Astrocyte of the cerebellum (primary cell): ENCODE measurements around the gene POLR2A.
"Not testable (repeated sequence)": the region's sequence is repeated elsewhere in the genome, so short reads cannot be mapped to it uniquely, and the experiment has no call there.

Experiments
- DNase-seq: peaks from one replicate; pipeline ENCODE4 v3.0.0-alpha.2; 2011; ENCODE audit warnings: low read depth
- H3K4me3 ChIP-seq: 2 replicates; pipeline ENCODE4 v1.5.1; 2011; ENCODE audit warnings: mild to moderate bottlenecking, low read depth, low read length, moderate library complexity
- CTCF ChIP-seq: IDR thresholded peaks from 2 replicates; pipeline ENCODE4 v1.5.1; 2012; ENCODE audit warnings: low read length, low read depth, moderate library complexity, mild to moderate bottlenecking; ENCODE audit errors: missing control alignments
- in situ Hi-C: cut with HindIII; loops from 2 replicates; pipeline ENCODE4 v1.10.0; 2017; ENCODE audit warnings: low sequenced_read_pairs

POLR2A gene

DNA sequence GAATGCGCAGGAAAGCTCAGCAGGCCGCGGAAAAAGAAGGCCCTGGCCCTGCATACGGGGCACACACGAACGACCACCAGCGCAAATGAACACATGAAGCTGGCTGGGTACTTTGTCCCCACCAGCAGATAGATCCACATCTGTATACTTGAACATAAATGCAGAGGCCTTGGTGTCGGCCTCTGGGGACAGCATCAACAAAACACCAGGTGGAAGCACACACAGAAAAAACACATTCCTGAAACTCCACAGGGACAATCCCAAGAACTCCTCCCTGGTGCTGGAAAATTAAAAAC, 4.1 kb upstream of the POLR2A start:
- no peak for DNase-seq
- no peak for TF ChIP-seq CTCF
- in situ Hi-C loops = no loop called here

DNA sequence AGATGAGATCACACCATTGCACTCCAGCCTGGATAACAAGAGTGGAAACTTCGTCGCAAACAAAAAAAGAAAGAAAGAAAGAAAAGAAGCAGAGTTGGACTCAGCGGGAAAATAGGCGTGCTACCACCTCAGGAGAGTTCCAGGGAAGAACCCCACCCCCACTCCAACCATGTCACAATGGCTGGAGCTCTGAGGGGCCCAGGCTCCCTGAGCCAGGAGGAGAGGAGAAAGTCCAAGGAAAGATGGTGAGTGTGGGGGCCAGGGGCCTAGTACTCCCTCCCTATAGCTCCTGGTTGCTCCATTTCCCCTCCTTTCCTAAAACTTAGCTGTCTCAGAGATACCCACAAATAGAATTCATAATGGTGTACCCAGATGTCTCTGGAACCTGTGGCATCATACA, 2.9 kb upstream of the POLR2A start, which contains the start of gene SLC35G6:
Gene SLC35G6, plus strand, starts transcription at position 172 of the 400 bp plus-strand sequence. Its CDS starts 71 bp downstream, at position 243.
- in situ Hi-C loops, DNase-seq, H3K4me3 ChIP-seq: not testable (repeated sequence)

More for the DNA sequence above, 4.1 kb upstream of the POLR2A start:
- H3K4me3 ChIP-seq = peak overlapping the region; percentile 80

DNA sequence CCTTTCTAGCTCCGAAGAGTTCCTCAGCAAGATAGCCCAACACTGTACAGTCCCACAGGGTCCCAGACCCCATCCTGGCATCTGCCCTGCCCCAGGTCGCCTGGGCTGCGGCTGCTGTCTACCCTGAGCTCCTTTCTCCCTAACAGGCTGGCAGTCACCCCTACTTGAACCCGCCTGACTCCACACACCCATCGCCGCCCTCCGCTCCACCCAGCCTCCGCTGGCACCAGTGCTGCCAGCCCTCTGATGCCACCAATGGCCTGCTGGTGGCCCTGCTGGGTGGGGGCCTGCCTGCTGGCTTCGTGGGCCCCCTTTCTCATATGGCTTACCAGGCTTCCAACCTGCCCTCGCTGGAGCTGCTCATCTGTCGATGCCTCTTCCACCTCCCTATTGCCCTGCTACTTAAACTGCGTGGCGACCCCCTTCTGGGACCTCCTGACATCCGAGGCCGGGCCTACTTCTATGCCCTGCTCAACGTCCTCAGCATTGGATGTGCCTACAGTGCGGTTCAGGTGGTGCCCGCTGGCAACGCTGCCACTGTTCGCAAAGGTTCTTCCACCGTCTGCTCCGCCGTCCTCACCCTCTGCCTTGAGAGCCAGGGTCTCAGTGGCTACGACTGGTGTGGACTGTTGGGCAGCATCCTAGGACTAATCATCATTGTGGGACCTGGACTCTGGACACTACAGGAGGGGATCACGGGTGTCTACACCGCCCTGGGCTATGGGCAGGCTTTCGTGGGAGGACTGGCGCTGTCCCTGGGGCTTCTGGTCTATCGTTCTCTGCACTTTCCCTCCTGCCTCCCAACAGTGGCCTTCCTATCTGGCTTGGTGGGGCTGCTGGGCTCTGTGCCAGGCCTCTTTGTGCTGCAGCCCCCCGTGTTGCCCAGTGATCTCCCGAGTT, 2.1 kb upstream of the POLR2A start:
- DNase-seq, in situ Hi-C loops, H3K4me3 ChIP-seq: not testable (repeated sequence)

DNA sequence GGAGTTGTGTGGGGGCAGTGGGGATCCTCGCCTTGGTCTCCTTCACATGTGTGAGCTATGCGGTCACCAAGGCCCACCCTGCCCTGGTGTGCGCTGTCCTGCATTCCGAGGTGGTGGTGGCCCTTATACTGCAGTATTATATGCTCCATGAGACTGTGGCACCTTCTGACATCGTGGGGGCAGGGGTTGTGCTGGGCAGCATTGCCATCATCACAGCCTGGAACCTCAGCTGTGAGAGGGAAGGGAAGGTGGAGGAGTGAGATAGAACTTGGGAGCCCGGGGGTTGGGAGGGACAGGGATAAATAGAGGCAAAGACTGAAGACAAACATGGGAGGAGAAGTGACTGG, 1.5 kb upstream of the POLR2A start:
- in situ Hi-C loops, DNase-seq: not testable (repeated sequence)
- peak overlapping the region; percentile 84 for H3K4me3 ChIP-seq

- DNase-seq = peak; percentile 76
- H3K4me3 ChIP-seq = peak overlapping the region; percentile 84
- in situ Hi-C loops = no loop called here
- no peak for TF ChIP-seq CTCF
Measured at GRCh38 chr17:7483255-7484066, 705 bp upstream of the POLR2A start.

GRCh38 chr17:7484919-7485377, 782 bp downstream of the POLR2A start:
- TF ChIP-seq CTCF = no peak
- no peak for DNase-seq
- peak overlapping the region; percentile 84 for H3K4me3 ChIP-seq
- in situ Hi-C loops = no loop called here

DNA sequence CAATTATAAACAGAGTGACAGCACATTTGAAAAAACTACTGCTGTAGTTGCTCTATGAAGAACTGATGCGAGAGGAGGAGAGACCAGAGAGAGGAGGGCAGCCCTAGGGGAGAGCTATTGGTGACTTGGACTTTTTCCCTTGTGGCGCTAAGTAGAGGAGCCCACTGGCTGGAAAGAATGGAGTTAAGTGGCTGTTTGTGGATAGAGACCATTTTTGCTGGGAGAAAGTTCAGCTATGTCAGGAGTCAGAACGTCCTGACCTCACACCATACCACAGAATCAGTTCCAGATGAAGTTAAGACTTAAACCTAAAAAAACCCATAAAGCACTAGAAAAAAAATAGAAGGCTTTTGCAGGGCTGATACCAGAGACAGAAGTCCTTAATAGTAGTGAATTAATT, 2.0 kb downstream of the POLR2A start:
- H3K4me3 ChIP-seq = peak overlapping the region; percentile 84
- DNase-seq = no peak

More for the DNA sequence above, 2.0 kb downstream of the POLR2A start:
- TF ChIP-seq CTCF = no peak
- in situ Hi-C loops = no loop called here
